CD4-positive, alpha-beta T cell (primary cell): ENCODE measurements around the gene FKBP7. TPM values are rescaled to one million over a fixed set of nuclear protein-coding genes. Genes with fewer than 3 reads are reported as not detected.

Experiments used
- ATAC-seq: fragments of 200-7000 bp; cut with Tn5 transposase; one replicate; pipeline ENCODE4 v1.10.0; 2022; ENCODE audit warnings: mild to moderate bottlenecking; ENCODE audit not compliant: poor library complexity
- CTCF ChIA-PET: fragments of 350-600 bp; sonication (Branson Sonifier 250); formaldehyde crosslinking; loops from one replicate; lab custom pipeline; 2021; ENCODE audit warnings: antibody characterized with exemption, inconsistent platforms; lab: Charles Lee
- POLR2A ChIA-PET: fragments of 350-600 bp; sonication (Branson Sonifier 250); formaldehyde crosslinking; loops from one replicate; lab custom pipeline; 2021; ENCODE audit warnings: antibody characterized with exemption, inconsistent platforms; lab: Charles Lee
- DNase-seq, 14 experiments: peaks; one replicate each; pipeline ENCODE4 v3.0.0-alpha.2; 2013 to 2020; ENCODE audit warnings: mixed read lengths in 2 of 14
- H3K27ac ChIP-seq, 2 donors: one replicate each; pipeline versions ENCODE4 v1.5.1 to v1.7.0; 2013; ENCODE audit warnings: low read length in 2 of 2, low read depth in 1 of 2, mild to moderate bottlenecking in 1 of 2
- H3K27me3 ChIP-seq, 2 experiments: 1 replicate in 1 of 2; 2 replicates in 1 of 2; pipeline versions ENCODE4 v1.6.1 to v1.7.0; 2013; ENCODE audit warnings: low read length in 2 of 2, control low read depth in 1 of 2, mild to moderate bottlenecking in 1 of 2, moderate library complexity in 1 of 2; ENCODE audit not compliant: insufficient read depth in 2 of 2, control insufficient read depth in 1 of 2
- H3K36me3 ChIP-seq: one replicate; pipeline ENCODE4 v1.6.1; 2013; ENCODE audit warnings: low read length, control low read depth; ENCODE audit not compliant: insufficient read depth
- H3K4me1 ChIP-seq: one replicate; pipeline ENCODE4 v1.6.1; 2013; ENCODE audit warnings: low read length, control low read depth; ENCODE audit not compliant: insufficient read depth
- H3K4me3 ChIP-seq: one replicate; pipeline ENCODE4 v1.5.1; 2013; ENCODE audit warnings: mild to moderate bottlenecking, low read length, moderate library complexity
- H3K9me3 ChIP-seq, 2 experiments: 1 replicate in 1 of 2; 2 replicates in 1 of 2; pipeline versions ENCODE4 v1.6.1 to v1.7.0; 2013; ENCODE audit warnings: low read length in 2 of 2, mild to moderate bottlenecking in 2 of 2, control low read depth in 1 of 2, moderate library complexity in 1 of 2; ENCODE audit not compliant: control insufficient read depth in 1 of 2, insufficient read depth in 1 of 2
- H3K27ac Mint-ChIP-seq: one replicate; pipeline ENCODE4 v1.8.0; 2020; ENCODE audit warnings: mixed read lengths
- H3K27me3 Mint-ChIP-seq: one replicate; pipeline ENCODE4 v1.8.0; 2021; ENCODE audit warnings: mixed read lengths
- H3K36me3 Mint-ChIP-seq: one replicate; pipeline ENCODE4 v1.8.0; 2021; ENCODE audit warnings: low read depth, mixed read lengths
- H3K4me1 Mint-ChIP-seq: one replicate; pipeline ENCODE4 v1.8.0; 2021; ENCODE audit warnings: low read depth, mixed read lengths
- H3K4me3 Mint-ChIP-seq: one replicate; pipeline ENCODE4 v1.8.0; 2020; ENCODE audit warnings: mild to moderate bottlenecking, mixed read lengths
- H3K9me3 Mint-ChIP-seq: one replicate; pipeline ENCODE4 v1.8.0; 2020; ENCODE audit warnings: mixed read lengths
- intact Hi-C, 2 experiments: fragments of 100-400 bp; cut with DNase I in 1 of 2; cut with micrococcal nuclease in 1 of 2; formaldehyde crosslinking; loops; one replicate each; pipeline versions ENCODE4 v1.15.1 to v1.9.0; 2023 to 2025; cut with DNase I, micrococcal nuclease
- total RNA-seq, 174 experiments: library from RNA in 2 of 174; stranded (reverse) in 2 of 174; gene quantifications; one replicate each; pipeline ENCODE4 v1.2.3 and lab custom pipeline; 2021 to 2026
- TF ChIP-seq, protein P1 (sequence below): fragments of 200-600 bp; IDR thresholded peaks from one replicate; pipeline ENCODE4 v1.8.0; 2022; ENCODE audit warnings: antibody characterized with exemption, mild to moderate bottlenecking

FKBP7 gene
- total RNA-seq, 2 experiments from 2014 or later, result 0.25 to 0.55 TPM

- ChIA-PET POLR2A (no interaction called here), CTCF (interaction anchor here (1.3 to 2.1 kb wide), 2 partner anchors 13 to 70 kb away, joined by 3 to 5 read pairs; no protein-coding TSS in a partner anchor)
- H3K27ac Mint-ChIP-seq, result no peak overlapping the region
These were observed 25.5 kb downstream of the FKBP7 start for GRCh38 chr2:178452870-178453269.

GRCh38 chr2:178452334-178452733 is 26.1 kb downstream of the FKBP7 start:
- ATAC-seq (no peak), DNase-seq (no peak)
- Mint-ChIP-seq H3K27ac (peak overlapping the region; percentile 97), H3K27me3 (no peaks in the 10 kb centered on the region), H3K4me3 (peak overlapping the region; percentile 83), H3K36me3 (peaks cover 32% of the 10 kb centered on the region), H3K4me1 (peaks cover 31% of the 10 kb centered on the region), H3K9me3 (no peaks in the 10 kb centered on the region)
- H3K9me3 ChIP-seq, result no peaks in the 10 kb centered on the region
- intact Hi-C loops, result loop anchor here in 1 of 2 experiments (1.0 kb wide), 1 partner anchor 24 kb away; no protein-coding TSS in a partner anchor
- peaks cover 27% of the 10 kb centered on the region for H3K4me1 ChIP-seq
- no peak overlapping the region for H3K4me3 ChIP-seq
- CTCF ChIA-PET, result interaction anchor here (0.7 to 1.3 kb wide), 2 partner anchors 12 to 13 kb away, joined by 3 read pairs; no protein-coding TSS in a partner anchor
- H3K27me3 ChIP-seq, result no peaks in the 10 kb centered on the region
- no peak overlapping the region for H3K27ac ChIP-seq
- H3K36me3 ChIP-seq, result peaks cover 4% of the 10 kb centered on the region
- POLR2A ChIA-PET, result no interaction called here
- TF ChIP-seq, protein P1, sequence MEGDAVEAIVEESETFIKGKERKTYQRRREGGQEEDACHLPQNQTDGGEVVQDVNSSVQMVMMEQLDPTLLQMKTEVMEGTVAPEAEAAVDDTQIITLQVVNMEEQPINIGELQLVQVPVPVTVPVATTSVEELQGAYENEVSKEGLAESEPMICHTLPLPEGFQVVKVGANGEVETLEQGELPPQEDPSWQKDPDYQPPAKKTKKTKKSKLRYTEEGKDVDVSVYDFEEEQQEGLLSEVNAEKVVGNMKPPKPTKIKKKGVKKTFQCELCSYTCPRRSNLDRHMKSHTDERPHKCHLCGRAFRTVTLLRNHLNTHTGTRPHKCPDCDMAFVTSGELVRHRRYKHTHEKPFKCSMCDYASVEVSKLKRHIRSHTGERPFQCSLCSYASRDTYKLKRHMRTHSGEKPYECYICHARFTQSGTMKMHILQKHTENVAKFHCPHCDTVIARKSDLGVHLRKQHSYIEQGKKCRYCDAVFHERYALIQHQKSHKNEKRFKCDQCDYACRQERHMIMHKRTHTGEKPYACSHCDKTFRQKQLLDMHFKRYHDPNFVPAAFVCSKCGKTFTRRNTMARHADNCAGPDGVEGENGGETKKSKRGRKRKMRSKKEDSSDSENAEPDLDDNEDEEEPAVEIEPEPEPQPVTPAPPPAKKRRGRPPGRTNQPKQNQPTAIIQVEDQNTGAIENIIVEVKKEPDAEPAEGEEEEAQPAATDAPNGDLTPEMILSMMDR, result no peak

More at GRCh38 chr2:178452870-178453269, 25.5 kb downstream of the FKBP7 start:
- Histone ChIP-seq H3K27me3 (no peaks in the 10 kb centered on the region), H3K4me1 (peaks cover 27% of the 10 kb centered on the region), H3K9me3 (no peaks in the 10 kb centered on the region), H3K4me3 (no peak overlapping the region), H3K27ac (no peak overlapping the region), H3K36me3 (peaks cover 3% of the 10 kb centered on the region)
- Mint-ChIP-seq H3K4me3 (no peak overlapping the region), H3K4me1 (peaks cover 30% of the 10 kb centered on the region), H3K27me3 (no peaks in the 10 kb centered on the region), H3K36me3 (peaks cover 27% of the 10 kb centered on the region), H3K9me3 (no peaks in the 10 kb centered on the region)
- DNase-seq (no peak), ATAC-seq (no peak)
- TF ChIP-seq, protein P1, result no peak
- intact Hi-C loops, result loop anchor here in 1 of 2 experiments (1.0 kb wide), 1 partner anchor 23 kb away; no protein-coding TSS in a partner anchor

- peak within 1 kb of the TSS; percentile 78 to 98 for H3K27ac ChIP-seq
- Mint-ChIP-seq H3K36me3 (peaks cover 42% of the 10 kb centered on the region), H3K27ac (peak within 1 kb of the TSS; percentile 97), H3K4me3 (peak within 1 kb of the TSS; percentile 91), H3K9me3 (no peaks in the 10 kb centered on the region), H3K4me1 (peaks cover 35% of the 10 kb centered on the region), H3K27me3 (no peaks in the 10 kb centered on the region)
- ATAC-seq (peak; percentile 84), DNase-seq (peak; percentile 90 to 98 (median 95))
- H3K4me3 ChIP-seq, result peak within 1 kb of the TSS; percentile 77
- peaks cover 27% of the 10 kb centered on the region for H3K4me1 ChIP-seq
- H3K36me3 ChIP-seq, result peaks cover 10% of the 10 kb centered on the region
- no peaks in the 10 kb centered on the region for H3K27me3 ChIP-seq
- CTCF ChIA-PET, result interaction anchor here (1.0 to 2.2 kb wide), 5 partner anchors 29 to 250 kb away, joined by 3 to 13 read pairs (median 5); partner anchors contain the start of gene PLEKHA3
- TF ChIP-seq, protein P1, result no peak
- no peaks in the 10 kb centered on the region for H3K9me3 ChIP-seq
- intact Hi-C loops, result loop anchor here in 1 of 2 experiments (2.0 kb wide), 2 partner anchors 28 to 72 kb away; partner anchors contain the start of gene FKBP7
- POLR2A ChIA-PET, result interaction anchor here (0.6 to 3.2 kb wide), 22 partner anchors 11 to 1239 kb away, joined by 3 to 45 read pairs (median 5); partner anchors contain the start of genes FKBP7, HNRNPA3, PLEKHA3 and RBM45
These were observed 27.4 kb downstream of the FKBP7 start, which contains the start of the genes PJVK and PRKRA for GRCh38 chr2:178450774-178451525. Gene PJVK, plus strand, starts transcription at chr2:178451378. Its CDS starts 2,032 bp downstream, at chr2:178453410. Gene PRKRA, minus strand, starts transcription at chr2:178451175. Its CDS starts 145 bp downstream, at chr2:178451030.
